Measurements from ENCODE around the gene ADAMTS14. TPM values are rescaled to one million over a fixed set of nuclear protein-coding genes. Genes with fewer than 3 reads are reported as not detected.

The ADAMTS14 gene
- total RNA-seq, 1 experiment from 2014 or later, result 2.1 TPM

GRCh38 chr10:70759781-70760180 lies 87.5 kb downstream of the ADAMTS14 start:
- no peak for DNase-seq (ENCODE audit: low spot score)

GRCh38 chr10:70760271-70760787 lies 88.0 kb downstream of the ADAMTS14 start:
- Mint-ChIP-seq H3K9me3 (peaks cover 7% of the 10 kb centered on the region), H3K4me3 (no peak overlapping the region), H3K27ac (0 out of 2 replicates have a peak overlapping the region, but pooled peaks have one; percentile 47), H3K36me3 (peaks cover 5% of the 10 kb centered on the region), H3K4me1 (peaks cover 25% of the 10 kb centered on the region), H3K27me3 (ENCODE audit: low read depth) (no peaks in the 10 kb centered on the region)
- CTCF ChIA-PET, result interaction anchor here (0.6 to 2.4 kb wide), 14 partner anchors 21 to 210 kb away, joined by 3 to 19 read pairs (median 4); partner anchors contain the start of gene SGPL1
- DNase-seq (ENCODE audit: low spot score) (no peak), ATAC-seq (no peak)
- TF ChIP-seq, protein P1, sequence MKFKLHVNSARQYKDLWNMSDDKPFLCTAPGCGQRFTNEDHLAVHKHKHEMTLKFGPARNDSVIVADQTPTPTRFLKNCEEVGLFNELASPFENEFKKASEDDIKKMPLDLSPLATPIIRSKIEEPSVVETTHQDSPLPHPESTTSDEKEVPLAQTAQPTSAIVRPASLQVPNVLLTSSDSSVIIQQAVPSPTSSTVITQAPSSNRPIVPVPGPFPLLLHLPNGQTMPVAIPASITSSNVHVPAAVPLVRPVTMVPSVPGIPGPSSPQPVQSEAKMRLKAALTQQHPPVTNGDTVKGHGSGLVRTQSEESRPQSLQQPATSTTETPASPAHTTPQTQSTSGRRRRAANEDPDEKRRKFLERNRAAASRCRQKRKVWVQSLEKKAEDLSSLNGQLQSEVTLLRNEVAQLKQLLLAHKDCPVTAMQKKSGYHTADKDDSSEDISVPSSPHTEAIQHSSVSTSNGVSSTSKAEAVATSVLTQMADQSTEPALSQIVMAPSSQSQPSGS (CRISPR knock-in tag; IDR thresholded peaks at IDR 0.05; ENCODE audit: borderline replicate concordance, low read depth), result no peak
- TF ChIP-seq FOXP1 (CRISPR knock-in tag; IDR thresholded peaks at IDR 0.05; ENCODE audit: borderline replicate concordance) (no peak), ZNF121 (CRISPR knock-in tag; IDR thresholded peaks at IDR 0.05) (no peak)
- TF ChIP-seq, protein P2, sequence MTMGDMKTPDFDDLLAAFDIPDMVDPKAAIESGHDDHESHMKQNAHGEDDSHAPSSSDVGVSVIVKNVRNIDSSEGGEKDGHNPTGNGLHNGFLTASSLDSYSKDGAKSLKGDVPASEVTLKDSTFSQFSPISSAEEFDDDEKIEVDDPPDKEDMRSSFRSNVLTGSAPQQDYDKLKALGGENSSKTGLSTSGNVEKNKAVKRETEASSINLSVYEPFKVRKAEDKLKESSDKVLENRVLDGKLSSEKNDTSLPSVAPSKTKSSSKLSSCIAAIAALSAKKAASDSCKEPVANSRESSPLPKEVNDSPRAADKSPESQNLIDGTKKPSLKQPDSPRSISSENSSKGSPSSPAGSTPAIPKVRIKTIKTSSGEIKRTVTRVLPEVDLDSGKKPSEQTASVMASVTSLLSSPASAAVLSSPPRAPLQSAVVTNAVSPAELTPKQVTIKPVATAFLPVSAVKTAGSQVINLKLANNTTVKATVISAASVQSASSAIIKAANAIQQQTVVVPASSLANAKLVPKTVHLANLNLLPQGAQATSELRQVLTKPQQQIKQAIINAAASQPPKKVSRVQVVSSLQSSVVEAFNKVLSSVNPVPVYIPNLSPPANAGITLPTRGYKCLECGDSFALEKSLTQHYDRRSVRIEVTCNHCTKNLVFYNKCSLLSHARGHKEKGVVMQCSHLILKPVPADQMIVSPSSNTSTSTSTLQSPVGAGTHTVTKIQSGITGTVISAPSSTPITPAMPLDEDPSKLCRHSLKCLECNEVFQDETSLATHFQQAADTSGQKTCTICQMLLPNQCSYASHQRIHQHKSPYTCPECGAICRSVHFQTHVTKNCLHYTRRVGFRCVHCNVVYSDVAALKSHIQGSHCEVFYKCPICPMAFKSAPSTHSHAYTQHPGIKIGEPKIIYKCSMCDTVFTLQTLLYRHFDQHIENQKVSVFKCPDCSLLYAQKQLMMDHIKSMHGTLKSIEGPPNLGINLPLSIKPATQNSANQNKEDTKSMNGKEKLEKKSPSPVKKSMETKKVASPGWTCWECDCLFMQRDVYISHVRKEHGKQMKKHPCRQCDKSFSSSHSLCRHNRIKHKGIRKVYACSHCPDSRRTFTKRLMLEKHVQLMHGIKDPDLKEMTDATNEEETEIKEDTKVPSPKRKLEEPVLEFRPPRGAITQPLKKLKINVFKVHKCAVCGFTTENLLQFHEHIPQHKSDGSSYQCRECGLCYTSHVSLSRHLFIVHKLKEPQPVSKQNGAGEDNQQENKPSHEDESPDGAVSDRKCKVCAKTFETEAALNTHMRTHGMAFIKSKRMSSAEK (CRISPR knock-in tag; IDR thresholded peaks at IDR 0.05; ENCODE audit: borderline replicate concordance), result no peak
- POLR2A ChIA-PET, result no interaction called here

More at GRCh38 chr10:70759781-70760180, 87.5 kb downstream of the ADAMTS14 start:
- Mint-ChIP-seq H3K27me3 (ENCODE audit: low read depth) (no peaks in the 10 kb centered on the region), H3K27ac (no peak overlapping the region), H3K4me1 (peaks cover 25% of the 10 kb centered on the region), H3K36me3 (no peaks in the 10 kb centered on the region), H3K9me3 (peaks cover 1% of the 10 kb centered on the region), H3K4me3 (no peak overlapping the region)
- ChIA-PET POLR2A (no interaction called here), CTCF (interaction anchor here (0.6 to 2.4 kb wide), 4 partner anchors 45 to 201 kb away, joined by 3 to 19 read pairs (median 3); no protein-coding TSS in a partner anchor)
- ATAC-seq, result no peak
- TF ChIP-seq GABPB1 (CRISPR knock-in tag; IDR thresholded peaks at IDR 0.05), result peak; percentile 93
- TF ChIP-seq ZNF512 (CRISPR knock-in tag; IDR thresholded peaks at IDR 0.05; ENCODE audit: borderline replicate concordance), result no peak

- Mint-ChIP-seq H3K4me1 (peaks cover 25% of the 10 kb centered on the region), H3K36me3 (peaks cover 13% of the 10 kb centered on the region), H3K4me3 (no peak overlapping the region), H3K27me3 (ENCODE audit: low read depth) (no peaks in the 10 kb centered on the region), H3K27ac (peak overlapping the region; percentile 47), H3K9me3 (peaks cover 14% of the 10 kb centered on the region)
- POLR2A ChIA-PET, result interaction anchor here (0.5 kb wide), 1 partner anchor 54 kb away, joined by 3 read pairs; no protein-coding TSS in a partner anchor
- ATAC-seq (peak; percentile 62), DNase-seq (ENCODE audit: low spot score) (peak; percentile 61)
- CTCF ChIA-PET, result interaction anchor here (0.7 to 2.4 kb wide), 18 partner anchors 22 to 305 kb away, joined by 3 to 19 read pairs (median 4); partner anchors contain the start of gene SGPL1
- TF ChIP-seq ZNF423 (CRISPR knock-in tag; IDR thresholded peaks at IDR 0.05) (peak; percentile 23; the same call in 1 of the 2 replicates), HMGXB4 (CRISPR knock-in tag; IDR thresholded peaks at IDR 0.05) (peak; percentile 45; the same call in 1 of the 2 replicates), CBFB (CRISPR knock-in tag; IDR thresholded peaks at IDR 0.05; ENCODE audit: low read depth) (no peak)
Measured at GRCh38 chr10:70761031-70761601, 88.8 kb downstream of the ADAMTS14 start.

All from WTC11 (cell line).